GM12892 (cell line): ENCODE measurements around the gene TANK.

Source experiments
- POLR2A ChIP-seq: IDR thresholded peaks from 2 replicates; pipeline ENCODE4 v1.6.1; 2011; ENCODE audit warnings: low read depth, low read length, control low read depth
- POLR2AphosphoS5 ChIP-seq: IDR thresholded peaks from 2 replicates; pipeline ENCODE4 v1.6.1; 2011; ENCODE audit warnings: low read depth, low read length, control low read depth
- TAF1 ChIP-seq: IDR thresholded peaks from 2 replicates; pipeline ENCODE4 v1.6.1; 2011; ENCODE audit warnings: low read depth, mild to moderate bottlenecking, control low read depth, low read length, borderline replicate concordance

GRCh38 chr2:161245671-161246070, 85.4 kb downstream of the TANK start:
- TF ChIP-seq POLR2A (no peak), POLR2AphosphoS5 (no peak), TAF1 (no peak)
